Nephron progenitor cell (in vitro differentiated cells): Measurements from ENCODE around the gene RPS6KA3.
A peak's percentile ranks its signal among the peaks of the same experiment; 100 is the strongest.

Experiments used
- DNase-seq: peaks from one replicate; pipeline ENCODE4 v3.0.0; 2021
- H3K27ac Mint-ChIP-seq: 2 replicates; pipeline ENCODE4 v1.8.0; 2021; ENCODE audit warnings: mild to moderate bottlenecking, moderate library complexity, mixed read lengths
- H3K27me3 Mint-ChIP-seq: 2 replicates; pipeline ENCODE4 v1.8.0; 2021; ENCODE audit warnings: mild to moderate bottlenecking, low read depth, mixed read lengths; ENCODE audit not compliant: poor library complexity
- H3K36me3 Mint-ChIP-seq: 2 replicates; pipeline ENCODE4 v1.8.0; 2021; ENCODE audit warnings: low read depth, mixed read lengths
- H3K4me1 Mint-ChIP-seq: 2 replicates; pipeline ENCODE4 v1.8.0; 2021; ENCODE audit warnings: mixed read lengths
- H3K4me3 Mint-ChIP-seq: 2 replicates; pipeline ENCODE4 v1.8.0; 2021; ENCODE audit warnings: mild to moderate bottlenecking, moderate library complexity, mixed read lengths
- H3K9me3 Mint-ChIP-seq: 2 replicates; pipeline ENCODE4 v1.8.0; 2021; ENCODE audit warnings: mild to moderate bottlenecking, moderate library complexity, mixed read lengths
- TF ChIP-seq, protein P1 (sequence below): fragments of 200-600 bp; sonication (generic); IDR thresholded peaks from 2 replicates; pipeline ENCODE4 v1.5.0; 2021; ENCODE audit warnings: antibody characterized with exemption

RPS6KA3 gene

GRCh38 chrX:20306668-20307067, 40.0 kb upstream of the RPS6KA3 start:
- Mint-ChIP-seq H3K27ac (no peak overlapping the region), H3K9me3 (peaks cover 35% of the 10 kb centered on the region), H3K36me3 (no peaks in the 10 kb centered on the region), H3K4me1 (no peaks in the 10 kb centered on the region), H3K27me3 (no peaks in the 10 kb centered on the region), H3K4me3 (no peak overlapping the region)
- TF ChIP-seq, protein P1, sequence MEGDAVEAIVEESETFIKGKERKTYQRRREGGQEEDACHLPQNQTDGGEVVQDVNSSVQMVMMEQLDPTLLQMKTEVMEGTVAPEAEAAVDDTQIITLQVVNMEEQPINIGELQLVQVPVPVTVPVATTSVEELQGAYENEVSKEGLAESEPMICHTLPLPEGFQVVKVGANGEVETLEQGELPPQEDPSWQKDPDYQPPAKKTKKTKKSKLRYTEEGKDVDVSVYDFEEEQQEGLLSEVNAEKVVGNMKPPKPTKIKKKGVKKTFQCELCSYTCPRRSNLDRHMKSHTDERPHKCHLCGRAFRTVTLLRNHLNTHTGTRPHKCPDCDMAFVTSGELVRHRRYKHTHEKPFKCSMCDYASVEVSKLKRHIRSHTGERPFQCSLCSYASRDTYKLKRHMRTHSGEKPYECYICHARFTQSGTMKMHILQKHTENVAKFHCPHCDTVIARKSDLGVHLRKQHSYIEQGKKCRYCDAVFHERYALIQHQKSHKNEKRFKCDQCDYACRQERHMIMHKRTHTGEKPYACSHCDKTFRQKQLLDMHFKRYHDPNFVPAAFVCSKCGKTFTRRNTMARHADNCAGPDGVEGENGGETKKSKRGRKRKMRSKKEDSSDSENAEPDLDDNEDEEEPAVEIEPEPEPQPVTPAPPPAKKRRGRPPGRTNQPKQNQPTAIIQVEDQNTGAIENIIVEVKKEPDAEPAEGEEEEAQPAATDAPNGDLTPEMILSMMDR = no peak
- no peak for DNase-seq

GRCh38 chrX:20300822-20301221, 34.1 kb upstream of the RPS6KA3 start:
- TF ChIP-seq, protein P1 = no peak
- Mint-ChIP-seq H3K9me3 (peaks cover 36% of the 10 kb centered on the region), H3K27ac (peak overlapping the region; percentile 20), H3K36me3 (no peaks in the 10 kb centered on the region), H3K4me3 (no peak overlapping the region), H3K4me1 (no peaks in the 10 kb centered on the region), H3K27me3 (no peaks in the 10 kb centered on the region)
- DNase-seq = no peak

GRCh38 chrX:20294957-20295356, 28.2 kb upstream of the RPS6KA3 start:
- no peak overlapping the region for H3K27ac Mint-ChIP-seq
- H3K4me3 Mint-ChIP-seq = no peak overlapping the region
- H3K9me3 Mint-ChIP-seq = peaks cover 40% of the 10 kb centered on the region
- H3K36me3 Mint-ChIP-seq = no peaks in the 10 kb centered on the region
- TF ChIP-seq, protein P1 = no peak
- DNase-seq = no peak
- H3K4me1 Mint-ChIP-seq = no peaks in the 10 kb centered on the region
- no peaks in the 10 kb centered on the region for H3K27me3 Mint-ChIP-seq

- DNase-seq = no peak
- TF ChIP-seq, protein P1 = no peak
- H3K4me3 Mint-ChIP-seq = no peak overlapping the region
- no peaks in the 10 kb centered on the region for H3K27me3 Mint-ChIP-seq
- no peaks in the 10 kb centered on the region for H3K4me1 Mint-ChIP-seq
- H3K9me3 Mint-ChIP-seq = peaks cover 44% of the 10 kb centered on the region
- no peak overlapping the region for H3K27ac Mint-ChIP-seq
- H3K36me3 Mint-ChIP-seq = no peaks in the 10 kb centered on the region
These were observed 27.6 kb upstream of the RPS6KA3 start for GRCh38 chrX:20294284-20294683.

DNA sequence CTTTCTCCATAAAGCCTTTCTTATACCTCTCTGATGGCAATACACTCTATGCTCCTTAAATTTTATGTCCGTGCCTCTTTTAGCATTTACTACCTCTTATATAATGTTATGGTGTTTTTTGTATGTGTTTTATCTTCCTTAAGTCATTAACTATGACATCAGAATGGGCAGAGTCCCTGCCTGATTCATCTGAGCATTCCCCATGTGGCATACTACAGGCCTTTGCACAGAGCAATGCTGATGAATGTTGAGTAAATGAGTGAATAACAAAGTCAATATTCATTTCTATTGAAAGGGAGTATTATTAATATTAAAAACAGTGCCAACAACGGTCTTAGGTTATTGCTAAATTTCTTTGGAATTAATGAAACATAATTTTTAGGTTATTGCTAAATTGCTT, 18.8 kb upstream of the RPS6KA3 start:
- Mint-ChIP-seq H3K9me3 (peaks cover 63% of the 10 kb centered on the region), H3K4me3 (no peak overlapping the region), H3K27ac (no peak overlapping the region), H3K36me3 (no peaks in the 10 kb centered on the region), H3K27me3 (no peaks in the 10 kb centered on the region), H3K4me1 (no peaks in the 10 kb centered on the region)
- no peak for DNase-seq
- TF ChIP-seq, protein P1 = no peak

- H3K27ac Mint-ChIP-seq = peak overlapping the region; percentile 52
- no peaks in the 10 kb centered on the region for H3K27me3 Mint-ChIP-seq
- peaks cover 68% of the 10 kb centered on the region for H3K9me3 Mint-ChIP-seq
- no peaks in the 10 kb centered on the region for H3K4me1 Mint-ChIP-seq
- H3K36me3 Mint-ChIP-seq = no peaks in the 10 kb centered on the region
- no peak for DNase-seq
- no peak overlapping the region for H3K4me3 Mint-ChIP-seq
- TF ChIP-seq, protein P1 = no peak
These were observed 18.3 kb upstream of the RPS6KA3 start for GRCh38 chrX:20284992-20285391.
